Uterus (tissue), 2 donors: ENCODE measurements around the gene PLD1.

Experiments
- POLR2A ChIP-seq, 2 donors: fragments of 450-650 bp; IDR thresholded peaks; one replicate each; pipeline ENCODE4 v1.6.1; 2016; ENCODE audit warnings: antibody characterized with exemption in 2 of 2, mild to moderate bottlenecking in 1 of 2, moderate library complexity in 1 of 2
- TF ChIP-seq, protein P1 (sequence below), 4 experiments: fragments of 200-600 bp in 2 of 4; fragments of 450-650 bp in 2 of 4; sonication (generic) in 2 of 4; IDR thresholded peaks; one replicate each; pipeline ENCODE4 v1.5.1; 2016 to 2019; ENCODE audit warnings: antibody characterized with exemption in 4 of 4, mild to moderate bottlenecking in 2 of 4, moderate library complexity in 1 of 4

DNA sequence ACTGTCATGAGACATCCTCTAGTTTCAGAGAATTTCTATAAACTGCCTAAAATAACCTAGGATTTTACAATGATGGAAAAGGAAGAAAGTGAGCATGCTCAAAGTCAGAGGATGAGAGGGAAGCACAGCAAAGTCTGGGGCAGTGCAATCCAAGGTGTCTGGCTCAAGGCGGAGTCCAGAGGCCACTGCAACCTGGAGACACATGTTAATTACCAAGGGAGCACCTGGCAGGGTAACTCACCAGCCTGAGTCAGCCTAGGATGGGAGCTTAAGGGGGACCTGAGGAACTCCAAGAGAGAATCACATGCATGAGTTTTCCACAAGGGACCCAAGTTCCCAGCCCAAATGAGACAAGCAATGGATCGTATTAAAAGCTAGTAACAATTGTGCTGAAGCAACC is 49.8 kb downstream of the PLD1 start:
- TF ChIP-seq, protein P1, sequence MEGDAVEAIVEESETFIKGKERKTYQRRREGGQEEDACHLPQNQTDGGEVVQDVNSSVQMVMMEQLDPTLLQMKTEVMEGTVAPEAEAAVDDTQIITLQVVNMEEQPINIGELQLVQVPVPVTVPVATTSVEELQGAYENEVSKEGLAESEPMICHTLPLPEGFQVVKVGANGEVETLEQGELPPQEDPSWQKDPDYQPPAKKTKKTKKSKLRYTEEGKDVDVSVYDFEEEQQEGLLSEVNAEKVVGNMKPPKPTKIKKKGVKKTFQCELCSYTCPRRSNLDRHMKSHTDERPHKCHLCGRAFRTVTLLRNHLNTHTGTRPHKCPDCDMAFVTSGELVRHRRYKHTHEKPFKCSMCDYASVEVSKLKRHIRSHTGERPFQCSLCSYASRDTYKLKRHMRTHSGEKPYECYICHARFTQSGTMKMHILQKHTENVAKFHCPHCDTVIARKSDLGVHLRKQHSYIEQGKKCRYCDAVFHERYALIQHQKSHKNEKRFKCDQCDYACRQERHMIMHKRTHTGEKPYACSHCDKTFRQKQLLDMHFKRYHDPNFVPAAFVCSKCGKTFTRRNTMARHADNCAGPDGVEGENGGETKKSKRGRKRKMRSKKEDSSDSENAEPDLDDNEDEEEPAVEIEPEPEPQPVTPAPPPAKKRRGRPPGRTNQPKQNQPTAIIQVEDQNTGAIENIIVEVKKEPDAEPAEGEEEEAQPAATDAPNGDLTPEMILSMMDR (IDR thresholded peaks at IDR 0.05): no peak
- no peak for TF ChIP-seq POLR2A (IDR thresholded peaks at IDR 0.05)
